ENCODE measurements around the gene BACH2.
"Not testable (repeated sequence)": the region's sequence is repeated elsewhere in the genome, so short reads cannot be mapped to it uniquely, and the experiment has no call there.

Gene BACH2

GRCh38 chr6:89927791-89928550 is 368.7 kb downstream of the BACH2 start:
- DNase-seq = no peak

DNA sequence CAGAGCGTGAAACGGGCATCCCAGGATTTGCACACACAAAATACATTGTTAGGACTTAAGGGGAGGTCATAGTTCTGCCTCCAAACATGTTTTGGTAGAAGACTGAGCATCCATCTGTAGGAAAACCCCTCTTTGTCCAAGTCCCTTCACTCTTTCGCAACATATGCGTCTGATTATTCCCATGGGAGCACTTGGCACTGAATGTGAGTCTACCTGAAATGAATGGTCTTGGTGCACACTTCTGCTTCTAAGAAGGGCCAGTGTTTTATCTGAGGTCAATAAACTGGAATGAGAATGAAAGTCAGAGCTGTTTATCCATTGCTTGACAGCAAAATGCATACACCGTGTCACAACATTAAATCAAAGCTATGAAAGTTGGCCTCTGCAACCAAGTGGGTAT is 369.4 kb downstream of the BACH2 start:
- DNase-seq = no peak

DNA sequence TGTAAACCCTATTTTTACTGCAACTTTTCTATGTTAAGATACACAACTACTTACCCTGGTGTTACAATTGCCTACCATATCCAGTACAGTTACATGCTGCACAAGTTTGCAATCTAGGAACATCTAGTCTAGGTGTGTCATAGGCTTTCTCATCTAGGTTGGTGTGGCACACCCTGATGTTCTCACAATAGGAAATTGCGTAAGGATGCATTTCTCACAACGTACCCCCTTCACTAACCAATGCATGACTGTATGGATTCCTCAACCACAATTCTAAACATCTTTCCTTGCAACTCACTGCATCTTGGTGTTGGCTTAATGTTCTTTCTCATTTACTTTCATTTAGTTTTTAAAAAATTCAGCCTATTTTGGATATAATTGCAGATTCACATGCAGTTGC is 370.8 kb downstream of the BACH2 start:
- no peak for DNase-seq

DNA sequence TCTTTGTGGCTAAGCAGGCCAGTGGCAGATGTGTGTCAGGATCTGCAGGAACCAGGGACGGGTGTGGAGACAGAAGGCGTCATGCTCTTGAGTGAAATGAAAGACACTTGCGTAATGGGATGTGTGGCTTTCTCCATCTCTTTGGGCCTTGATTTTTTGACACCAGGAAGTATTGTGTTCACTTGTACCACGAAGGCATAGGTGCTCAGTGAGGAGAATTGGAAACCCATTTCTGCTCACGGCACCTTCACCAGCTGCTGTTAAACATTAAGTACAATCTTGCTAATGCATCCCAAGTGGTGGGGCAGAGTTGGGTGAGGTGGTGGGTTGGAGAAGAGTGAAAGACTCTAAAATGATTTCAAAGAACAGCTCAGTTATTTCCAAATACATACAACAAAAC is 372.4 kb downstream of the BACH2 start:
- no peak for DNase-seq

- no peak for DNase-seq
Measured at GRCh38 chr6:89921691-89922090, 375.0 kb downstream of the BACH2 start.

GRCh38 chr6:89921197-89921596 is 375.4 kb downstream of the BACH2 start:
- DNase-seq = no peak

GRCh38 chr6:89917801-89918366 is 378.8 kb downstream of the BACH2 start:
- DNase-seq = no peak

DNA sequence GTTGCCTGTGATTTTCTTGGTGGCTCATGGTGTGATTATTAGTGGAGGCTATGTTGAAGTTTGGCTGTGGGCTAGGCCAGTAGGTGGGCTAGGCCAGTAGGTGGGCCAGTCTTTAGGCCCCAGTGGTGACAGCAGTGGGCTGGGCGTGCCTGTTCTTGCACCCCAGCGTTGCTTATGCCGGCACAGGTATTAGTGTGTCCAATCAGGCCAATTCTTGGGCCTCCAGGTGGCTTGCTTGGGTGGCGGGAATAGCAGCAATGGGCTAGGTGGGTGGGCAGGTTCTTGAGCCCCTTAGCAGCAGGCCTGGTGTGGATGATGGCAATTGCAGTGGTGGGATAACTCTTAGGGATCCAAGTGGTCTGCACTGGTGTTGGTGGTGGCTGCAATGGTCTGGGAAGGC is 379.4 kb downstream of the BACH2 start:
- no peak for DNase-seq

DNA sequence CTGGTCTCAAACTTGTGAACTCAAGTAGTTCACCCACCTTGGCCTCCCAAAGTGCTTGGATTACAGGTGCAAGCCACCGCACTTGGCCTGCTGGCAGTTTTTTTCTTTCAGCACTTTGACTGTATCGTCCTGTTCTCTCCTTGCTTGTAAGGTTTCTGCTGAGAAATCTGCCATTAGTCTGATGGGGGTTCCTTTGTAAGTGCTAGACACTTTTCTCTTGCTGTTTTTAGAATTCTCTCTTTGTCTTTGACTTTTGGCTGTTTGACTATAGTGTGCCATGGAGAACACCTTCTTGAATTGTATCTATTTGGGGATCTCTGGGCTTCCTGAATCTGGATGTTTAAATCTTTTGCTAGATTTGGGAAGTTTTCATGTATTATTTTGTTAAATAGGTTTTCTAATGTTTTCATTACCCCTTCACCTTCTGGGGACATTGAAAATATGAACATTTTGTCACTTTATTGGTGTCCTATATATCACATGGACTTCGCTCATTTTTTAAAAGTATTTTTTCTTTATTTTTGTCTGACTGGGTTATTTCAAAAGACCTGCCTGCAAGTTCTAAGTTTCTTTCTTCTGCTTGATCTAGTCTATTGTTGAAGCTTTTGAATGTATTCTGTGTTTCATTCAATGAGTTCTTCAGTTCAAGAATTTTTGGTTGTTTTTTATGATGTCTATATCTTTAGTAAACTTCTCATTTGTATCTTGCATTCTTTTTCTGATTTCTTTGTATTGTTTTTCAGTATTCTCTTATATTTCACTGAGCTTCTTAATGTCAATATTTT is 380.3 kb downstream of the BACH2 start:
- no peak for DNase-seq

- DNase-seq = no peak
Measured at GRCh38 chr6:89910902-89911240, 385.8 kb downstream of the BACH2 start.

- DNase-seq = not testable (repeated sequence)
Measured at GRCh38 chr6:89910001-89910901, 386.4 kb downstream of the BACH2 start.

DNA sequence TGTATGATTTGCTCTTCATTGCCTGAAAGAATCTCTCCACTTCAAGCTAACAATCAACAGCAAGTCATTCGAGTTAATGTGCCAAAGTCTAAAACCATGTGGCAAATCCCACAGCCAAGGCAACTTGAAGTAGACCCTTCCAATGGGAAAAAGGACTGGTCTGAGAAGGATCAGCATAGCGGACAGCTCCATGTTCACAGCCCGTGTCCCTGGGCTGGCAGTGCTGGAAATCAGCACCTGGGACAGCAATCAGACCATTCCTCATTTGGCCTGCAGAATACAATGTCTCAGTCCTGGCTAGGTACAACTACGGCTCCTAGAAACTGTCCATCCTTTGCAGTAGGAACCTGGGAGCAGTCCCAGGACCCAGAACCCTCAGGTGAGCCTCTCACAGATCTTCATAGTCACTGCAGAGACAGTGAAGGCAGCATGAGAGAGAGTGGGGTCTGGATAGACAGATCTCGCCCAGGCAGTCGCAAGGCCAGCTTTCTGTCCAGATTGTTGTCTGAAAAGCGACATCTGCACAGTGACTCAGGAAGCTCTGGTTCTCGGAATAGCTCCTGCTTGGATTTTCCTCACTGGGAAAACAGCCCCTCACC is 401.3 kb downstream of the BACH2 start:
- no peak for DNase-seq

DNA sequence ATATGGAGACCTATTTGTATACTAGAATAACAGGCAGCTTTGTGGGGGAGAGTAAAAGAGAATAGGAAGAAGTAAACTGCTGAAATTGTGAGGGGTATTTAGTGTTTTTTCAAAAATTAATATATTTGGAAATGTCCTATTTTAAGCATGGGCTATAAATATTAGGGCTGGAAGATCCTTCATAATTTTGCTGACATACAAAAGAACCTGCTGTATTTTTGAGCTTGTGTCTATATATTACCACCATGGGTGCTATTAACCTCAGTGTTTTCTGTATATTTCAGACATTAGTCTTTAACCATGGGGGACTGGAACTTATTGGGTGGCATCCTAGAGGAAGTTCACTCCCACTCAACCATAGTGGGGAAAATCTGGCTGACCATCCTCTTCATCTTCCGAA is 402.5 kb downstream of the BACH2 start, which contains the start of gene GJA10:
TSS of gene GJA10 (plus strand) at position 301 of the 400 bp plus-strand sequence. CDS start at position 301, 0 bp downstream.
- DNase-seq = no peak

GRCh38 chr6:89892577-89892976 is 404.1 kb downstream of the BACH2 start:
- DNase-seq = not testable (repeated sequence)

DNA sequence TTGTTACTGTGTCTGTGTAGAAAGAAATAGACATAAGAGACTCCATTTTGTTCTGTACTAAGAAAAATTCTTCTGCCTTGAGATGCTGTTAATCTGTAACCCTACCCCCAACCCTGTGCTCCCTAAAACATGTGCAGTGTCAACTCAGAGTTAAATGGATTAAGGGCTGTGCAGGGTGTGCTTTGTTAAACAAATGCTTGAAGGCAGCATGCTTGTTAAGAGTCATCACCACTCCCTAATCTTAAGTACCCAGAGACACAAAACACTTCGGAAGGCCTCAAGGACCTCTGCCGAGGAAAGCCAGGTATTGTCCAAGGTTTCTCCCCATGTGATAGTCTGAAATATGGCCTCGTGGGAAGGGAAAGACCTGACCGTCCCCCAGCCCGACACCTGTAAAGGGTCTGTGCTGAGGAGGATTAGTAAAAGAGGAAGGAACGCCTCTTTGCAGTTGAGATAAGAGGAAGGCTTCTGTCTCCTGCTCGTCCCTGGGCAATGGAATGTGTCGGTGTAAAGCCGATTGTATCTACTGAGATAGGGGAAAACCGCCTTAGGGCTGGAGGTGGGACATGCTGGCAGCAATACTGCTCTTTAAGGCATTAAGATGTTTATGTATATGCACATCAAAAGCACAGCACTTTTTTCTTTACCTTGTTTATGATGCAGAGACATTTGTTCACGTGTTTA is 405.7 kb downstream of the BACH2 start:
- not testable (repeated sequence) for DNase-seq

GRCh38 chr6:89888871-89889270 is 407.8 kb downstream of the BACH2 start:
- DNase-seq = no peak

DNA sequence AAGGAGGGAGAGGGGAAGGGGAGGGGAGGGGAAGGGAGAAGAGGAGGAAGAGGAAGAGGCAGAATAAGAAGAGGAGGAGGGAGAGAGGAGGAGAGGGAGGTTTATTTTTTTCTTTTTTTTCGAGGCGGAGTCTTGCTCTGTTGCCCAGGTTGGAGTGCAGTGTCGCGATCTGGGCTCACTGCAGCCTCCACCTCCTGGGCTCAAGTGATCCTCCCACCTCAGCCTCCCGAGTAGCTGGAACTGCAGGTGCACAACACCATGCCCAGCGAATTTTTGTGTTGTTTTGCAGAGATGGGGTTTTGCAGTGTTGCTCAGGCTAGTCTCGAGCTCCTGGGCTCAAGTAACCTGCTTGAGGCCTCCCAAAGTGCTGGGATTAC is 408.5 kb downstream of the BACH2 start:
- DNase-seq = no peak

GRCh38 chr6:89887452-89888137 is 409.0 kb downstream of the BACH2 start:
- no peak for DNase-seq

DNA sequence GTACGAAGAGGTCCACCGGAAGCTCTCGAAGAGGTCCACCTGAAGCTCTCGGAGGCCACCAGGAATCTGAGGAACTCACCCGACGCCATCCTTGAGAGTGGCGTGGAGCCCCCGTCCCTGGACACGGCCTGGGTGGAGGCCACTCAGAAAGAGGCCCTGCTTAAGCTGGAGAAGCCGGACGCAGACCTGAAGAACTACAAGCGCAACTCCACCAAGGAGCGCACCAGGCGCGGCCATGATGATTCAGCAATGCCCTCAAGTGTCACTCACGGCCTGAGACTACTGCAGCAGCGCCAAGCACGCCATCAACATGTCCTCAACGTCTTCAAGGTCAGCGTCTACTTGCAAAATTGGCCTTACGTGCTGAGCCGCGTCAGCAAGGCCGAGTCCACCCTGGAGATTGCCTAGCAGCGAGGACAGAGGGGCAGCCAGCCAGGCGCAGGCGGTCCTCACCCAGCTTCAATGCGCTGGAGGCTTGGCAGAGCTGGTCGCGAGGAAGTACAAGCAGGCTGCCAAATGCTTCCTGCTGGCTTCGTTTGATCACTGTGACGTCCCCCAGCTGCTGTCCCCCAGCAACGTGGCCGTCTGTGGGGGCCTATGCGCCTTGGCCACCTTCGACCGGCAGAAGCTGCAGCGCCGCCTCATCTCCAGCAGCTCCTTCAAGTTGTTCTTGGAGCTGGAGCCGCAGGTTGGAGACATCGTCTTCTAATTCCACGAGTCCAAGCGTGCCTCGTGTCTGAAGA is 410.1 kb downstream of the BACH2 start:
- no peak for DNase-seq
